Tibial nerve (tissue), 4 donors: Measurements from ENCODE around the gene CES2. TPM values are rescaled to one million over a fixed set of nuclear protein-coding genes. Genes with fewer than 3 reads are reported as not detected.
A peak's percentile ranks its signal among the peaks of the same experiment; 100 is the strongest.

Experiments
- DNase-seq, 2 donors: peaks; one replicate each; pipeline ENCODE4 v3.0.0-alpha.2; 2019; ENCODE audit warnings: low spot score in 2 of 2
- H3K27ac ChIP-seq, 4 donors: fragments of 200-600 bp; sonication (generic) in 3 of 4; one replicate each; pipeline ENCODE4 v1.5.1; 2017 to 2019; ENCODE audit warnings: mild to moderate bottlenecking in 1 of 4
- H3K27me3 ChIP-seq, 2 donors: fragments of 200-600 bp; sonication (generic) in 1 of 2; one replicate each; pipeline versions ENCODE4 v1.5.1 to v1.6.0; 2017 to 2019
- H3K36me3 ChIP-seq, 3 donors: fragments of 200-600 bp; sonication (generic); one replicate each; pipeline ENCODE4 v1.5.1; 2018 to 2019
- H3K4me1 ChIP-seq, 4 donors: fragments of 200-600 bp; sonication (generic) in 3 of 4; one replicate each; pipeline ENCODE4 v1.5.1; 2017 to 2019
- H3K4me3 ChIP-seq, 4 donors: fragments of 200-600 bp; sonication (generic) in 3 of 4; one replicate each; pipeline ENCODE4 v1.5.1; 2017 to 2019; ENCODE audit warnings: mild to moderate bottlenecking in 1 of 4, moderate library complexity in 1 of 4
- H3K9me3 ChIP-seq, 4 donors: fragments of 200-600 bp; sonication (generic) in 3 of 4; one replicate each; pipeline ENCODE4 v1.5.1; 2017 to 2019
- EP300 ChIP-seq, 2 donors: sonication (generic); formaldehyde crosslinking; IDR thresholded peaks; one replicate each; pipeline ENCODE4 v1.6.1; 2017; ENCODE audit warnings: antibody characterized with exemption in 2 of 2, mild to moderate bottlenecking in 1 of 2
- POLR2A ChIP-seq, 2 donors: fragments of 450-650 bp; IDR thresholded peaks; one replicate each; pipeline ENCODE4 v1.6.1; 2017; ENCODE audit warnings: antibody characterized with exemption in 2 of 2, mild to moderate bottlenecking in 2 of 2, moderate library complexity in 2 of 2
- WGBS, 2 donors: methylation state at CpG; one replicate each; pipeline ENCODE4 v1.1.5; 2018; 5-methylcytosine and 5-hydroxymethylcytosine counted together
- total RNA-seq, 4 donors: library from RNA; depleted of rRNA; stranded (reverse); fragments of >200 nt; gene quantifications; one replicate each; pipeline ENCODE4 v1.1.0, GENCODE V29; 2016
- TF ChIP-seq, protein P1 (sequence below), 5 experiments: fragments of 200-600 bp in 3 of 5; fragments of 450-650 bp in 2 of 5; sonication (generic) in 3 of 5; IDR thresholded peaks; one replicate each; pipeline ENCODE4 v1.5.1; 2016 to 2019; ENCODE audit warnings: antibody characterized with exemption in 5 of 5, mild to moderate bottlenecking in 3 of 5, moderate library complexity in 2 of 5

The CES2 gene
- total RNA-seq, 4 donors from 2014 or later, result 29.2 to 45.0 (median 34.4) TPM

DNA sequence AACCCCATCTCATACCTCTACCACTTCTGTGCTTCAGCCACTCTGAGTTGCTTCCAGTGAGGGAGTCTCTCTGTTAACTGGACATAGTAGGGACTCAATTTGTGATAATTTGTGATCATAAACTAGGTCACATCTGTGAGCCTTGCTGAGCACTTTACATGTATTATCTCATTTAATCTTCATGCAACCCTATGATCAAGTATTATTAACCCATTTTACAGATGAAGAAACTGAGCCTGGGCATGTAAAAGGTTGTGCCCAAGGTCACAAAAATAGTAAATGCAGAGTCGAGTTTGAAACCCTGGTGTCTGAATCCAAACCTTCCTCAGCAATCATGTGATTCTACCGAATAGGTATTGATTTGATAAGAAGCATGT is 36.4 kb upstream of the CES2 start:
- no peaks in the 10 kb centered on the region for H3K27me3 ChIP-seq
- peak overlapping the region; percentile 62 to 88 (median 82) for H3K27ac ChIP-seq
- TF ChIP-seq, protein P1, sequence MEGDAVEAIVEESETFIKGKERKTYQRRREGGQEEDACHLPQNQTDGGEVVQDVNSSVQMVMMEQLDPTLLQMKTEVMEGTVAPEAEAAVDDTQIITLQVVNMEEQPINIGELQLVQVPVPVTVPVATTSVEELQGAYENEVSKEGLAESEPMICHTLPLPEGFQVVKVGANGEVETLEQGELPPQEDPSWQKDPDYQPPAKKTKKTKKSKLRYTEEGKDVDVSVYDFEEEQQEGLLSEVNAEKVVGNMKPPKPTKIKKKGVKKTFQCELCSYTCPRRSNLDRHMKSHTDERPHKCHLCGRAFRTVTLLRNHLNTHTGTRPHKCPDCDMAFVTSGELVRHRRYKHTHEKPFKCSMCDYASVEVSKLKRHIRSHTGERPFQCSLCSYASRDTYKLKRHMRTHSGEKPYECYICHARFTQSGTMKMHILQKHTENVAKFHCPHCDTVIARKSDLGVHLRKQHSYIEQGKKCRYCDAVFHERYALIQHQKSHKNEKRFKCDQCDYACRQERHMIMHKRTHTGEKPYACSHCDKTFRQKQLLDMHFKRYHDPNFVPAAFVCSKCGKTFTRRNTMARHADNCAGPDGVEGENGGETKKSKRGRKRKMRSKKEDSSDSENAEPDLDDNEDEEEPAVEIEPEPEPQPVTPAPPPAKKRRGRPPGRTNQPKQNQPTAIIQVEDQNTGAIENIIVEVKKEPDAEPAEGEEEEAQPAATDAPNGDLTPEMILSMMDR (IDR thresholded peaks at IDR 0.05), result no peak
- TF ChIP-seq POLR2A (IDR thresholded peaks at IDR 0.05), result no peak
- H3K9me3 ChIP-seq, result no peaks in the 10 kb centered on the region
- peaks cover 0 to 70% (median 29%) of the 10 kb centered on the region in 4 donors for H3K4me1 ChIP-seq
- WGBS, 2 donors, result 90 to 91% methylated on average over 2 of the region's 2 CpGs
- no peak overlapping the region for H3K4me3 ChIP-seq
- H3K36me3 ChIP-seq, result no peaks in the 10 kb centered on the region
- no peak for DNase-seq

DNA sequence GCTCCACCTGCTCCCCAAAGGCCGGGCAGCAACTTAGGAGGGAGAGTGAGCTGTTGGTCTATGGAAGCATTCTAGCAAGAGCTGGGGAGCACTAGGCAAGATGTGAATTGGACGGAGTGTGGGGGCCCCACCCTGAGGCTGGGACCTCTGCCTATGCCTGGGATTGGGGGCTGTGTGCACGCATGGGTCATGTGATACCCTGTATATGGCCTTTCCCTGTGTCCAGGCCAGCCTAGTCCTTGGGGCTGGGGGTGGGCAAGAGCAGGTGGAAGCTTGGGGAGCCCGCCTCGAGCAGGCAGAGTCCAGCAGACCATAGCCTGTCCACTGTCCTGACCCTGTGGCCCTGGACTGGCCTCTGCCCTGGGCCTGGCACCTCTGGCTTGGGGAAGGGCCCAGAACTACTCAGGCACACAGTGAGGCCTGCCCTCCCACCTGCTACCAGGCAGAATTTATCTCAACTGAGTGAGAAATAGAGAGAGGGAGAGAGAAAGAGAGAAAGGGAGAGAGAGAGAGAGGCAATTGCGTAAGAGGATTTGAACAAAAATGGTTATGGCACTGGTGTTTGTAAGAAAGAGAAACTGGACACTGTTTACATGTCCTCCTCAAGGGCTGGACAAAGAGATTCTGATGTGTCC is 35.9 kb upstream of the CES2 start:
- H3K4me1 ChIP-seq, result peaks cover 0 to 75% (median 29%) of the 10 kb centered on the region in 4 donors
- TF ChIP-seq, protein P1 (IDR thresholded peaks at IDR 0.05), result no peak
- TF ChIP-seq EP300 (IDR thresholded peaks at IDR 0.05) (peak in 1 of 2 donors; percentile 16), POLR2A (IDR thresholded peaks at IDR 0.05) (no peak)
- no peaks in the 10 kb centered on the region for H3K27me3 ChIP-seq
- DNase-seq, result no peak
- H3K27ac ChIP-seq, result peak overlapping the region; percentile 62 to 88 (median 82)
- no peak overlapping the region for H3K4me3 ChIP-seq
- no peaks in the 10 kb centered on the region for H3K36me3 ChIP-seq
- WGBS, 2 donors, result 60 to 65% methylated on average over 6 of the region's 6 CpGs
- no peaks in the 10 kb centered on the region for H3K9me3 ChIP-seq

- no peaks in the 10 kb centered on the region for H3K27me3 ChIP-seq
- DNase-seq, result peak; percentile 65 to 82
- no peaks in the 10 kb centered on the region for H3K36me3 ChIP-seq
- 15 to 25% methylated on average over 9 of the region's 9 CpGs for WGBS, 2 donors
- no peaks in the 10 kb centered on the region for H3K9me3 ChIP-seq
- H3K27ac ChIP-seq, result peak overlapping the region; percentile 62 to 88 (median 82)
- TF ChIP-seq POLR2A (IDR thresholded peaks at IDR 0.05) (no peak), EP300 (IDR thresholded peaks at IDR 0.05) (peak in 1 of 2 donors; percentile 49)
- peaks cover 0 to 82% (median 30%) of the 10 kb centered on the region in 4 donors for H3K4me1 ChIP-seq
- no peak overlapping the region for H3K4me3 ChIP-seq
Measured at GRCh38 chr16:66899945-66900710, 35.2 kb upstream of the CES2 start.

- H3K4me1 ChIP-seq, result peaks cover 0 to 82% (median 33%) of the 10 kb centered on the region in 4 donors
- no peak overlapping the region for H3K4me3 ChIP-seq
- 40 to 44% methylated on average over 7 of the region's 7 CpGs for WGBS, 2 donors
- DNase-seq, result no peak
- H3K27ac ChIP-seq, result peak overlapping the region; percentile 62 to 88 (median 82)
- no peaks in the 10 kb centered on the region for H3K9me3 ChIP-seq
- no peaks in the 10 kb centered on the region for H3K27me3 ChIP-seq
- TF ChIP-seq, protein P1 (IDR thresholded peaks at IDR 0.05), result no peak
- no peak for TF ChIP-seq POLR2A (IDR thresholded peaks at IDR 0.05)
- no peak for TF ChIP-seq EP300 (IDR thresholded peaks at IDR 0.05)
- no peaks in the 10 kb centered on the region for H3K36me3 ChIP-seq
Measured at GRCh38 chr16:66900721-66901441, 34.4 kb upstream of the CES2 start.

GRCh38 chr16:66901626-66902025 is 33.7 kb upstream of the CES2 start:
- Histone ChIP-seq H3K27ac (peak overlapping the region; percentile 27 to 88 (median 82)), H3K4me3 (no peak overlapping the region), H3K4me1 (peaks cover 0 to 77% (median 33%) of the 10 kb centered on the region in 4 donors), H3K27me3 (no peaks in the 10 kb centered on the region), H3K9me3 (no peaks in the 10 kb centered on the region), H3K36me3 (no peaks in the 10 kb centered on the region)
- TF ChIP-seq EP300 (IDR thresholded peaks at IDR 0.05), result no peak
- WGBS, 2 donors, result 88 to 92% methylated on average over 10 of the region's 10 CpGs
- DNase-seq, result no peak
